K562 (cell line): Measurements from ENCODE around the gene TCL1B. TPM values are rescaled to one million over a fixed set of nuclear protein-coding genes. Genes with fewer than 3 reads are reported as not detected.

Source experiments
- ATAC-seq: fragments of 200-7000 bp; cut with Tn5 transposase; 3 replicates; pipeline ENCODE4 v1.9.1; 2020; ENCODE audit warnings: moderate library complexity
- BruUV-seq: library from RNA; stranded (reverse); fragments of 400-500 nt; replicated peaks from 2 replicates; lab custom pipeline; 2021; lab: Mats Ljungman, UMichigan
- CTCF ChIA-PET: fragments of 300-600 bp; formaldehyde crosslinking; extraction: SDS; loops from one replicate; lab custom pipeline; 2021; ENCODE audit warnings: low intra/inter-chr PET ratio; lab: Yijun Ruan, JAX
- POLR2A ChIA-PET: fragments of 300-600, 350-650 bp; sonication (Branson Sonifier 250); formaldehyde crosslinking; extraction: SDS; loops from one replicate; lab custom pipeline; 2021; ENCODE audit warnings: antibody characterized with exemption, inconsistent platforms; lab: Yijun Ruan, JAX
- DNase-seq, 4 experiments: peaks; one replicate each; pipeline versions ENCODE4 v3.0.0 to v3.0.0-alpha.2; 2011 to 2018; ENCODE audit warnings: low spot score in 3 of 4, mixed read lengths in 3 of 4; ENCODE audit errors: extremely low read depth in 1 of 4
- FAIRE-seq: peaks from 2 replicates; lab custom pipeline; 2011; peaks lifted over from hg19 to GRCh38; lab: Jason Lieb, UNC
- H2AFZ ChIP-seq: 2 replicates; pipeline ENCODE4 v1.6.0; 2011; ENCODE audit warnings: low read depth, low read length, control low read depth, inconsistent platforms
- H3K27ac ChIP-seq: fragments of 200-600 bp; 3 replicates; pipeline ENCODE4 v1.8.0; 2011; ENCODE audit warnings: low read depth, mild to moderate bottlenecking, control low read depth, inconsistent platforms, low read length, moderate library complexity, mixed read lengths; ENCODE audit errors: extremely low read depth
- H3K27me3 ChIP-seq, 2 experiments: fragments of 300-600 bp in 1 of 2; 2 replicates in 1 of 2; 3 replicates in 1 of 2; pipeline versions ENCODE4 v1.6.0 to v1.8.0; 2011; ENCODE audit warnings: inconsistent platforms in 2 of 2, low read length in 2 of 2, mild to moderate bottlenecking in 1 of 2, mixed read lengths in 1 of 2, moderate library complexity in 1 of 2; ENCODE audit not compliant: control insufficient read depth in 2 of 2, insufficient read depth in 2 of 2
- H3K36me3 ChIP-seq: fragments of 300-600 bp; 3 replicates; pipeline ENCODE4 v1.8.0; 2011; ENCODE audit warnings: mild to moderate bottlenecking, low read length, inconsistent platforms; ENCODE audit not compliant: control insufficient read depth, insufficient read depth
- H3K4me1 ChIP-seq, 2 experiments: fragments of 200-600 bp in 1 of 2; replicated peaks in 1 of 2; 2 replicates in 1 of 2; 3 replicates in 1 of 2; pipeline versions ENCODE4 v1.5.1 to v1.8.0; 2011; ENCODE audit warnings: inconsistent platforms in 2 of 2, low read length in 2 of 2, mild to moderate bottlenecking in 1 of 2, mixed read lengths in 1 of 2, moderate library complexity in 1 of 2; ENCODE audit not compliant: control insufficient read depth in 2 of 2, insufficient read depth in 2 of 2
- H3K4me2 ChIP-seq: 2 replicates; pipeline ENCODE4 v1.6.1; 2011; ENCODE audit warnings: low read length, control low read depth, inconsistent platforms, mixed read lengths; ENCODE audit not compliant: insufficient read depth
- H3K4me3 ChIP-seq: fragments of 200-600 bp; sonication (generic), shearing (Covaris generic); 2 replicates; pipeline ENCODE4 v1.5.1; 2016; ENCODE audit warnings: control low read depth, inconsistent platforms
- H3K79me2 ChIP-seq: fragments of 200-600 bp; 3 replicates; pipeline ENCODE4 v1.8.0; 2011; ENCODE audit warnings: low read length, inconsistent platforms; ENCODE audit not compliant: control insufficient read depth, insufficient read depth
- H3K9ac ChIP-seq, 2 experiments: 2 replicates each; pipeline versions ENCODE4 v1.6.0 to v1.6.1; 2011; ENCODE audit warnings: low read depth in 2 of 2, low read length in 2 of 2, control low read depth in 1 of 2, inconsistent platforms in 1 of 2, mild to moderate bottlenecking in 1 of 2, mixed read lengths in 1 of 2; ENCODE audit not compliant: insufficient read depth in 1 of 2
- H3K9me1 ChIP-seq: one replicate; pipeline ENCODE4 v1.6.0; 2011; ENCODE audit warnings: inconsistent platforms, mild to moderate bottlenecking, low read length, moderate library complexity; ENCODE audit not compliant: control insufficient read depth, insufficient read depth
- H3K9me3 ChIP-seq: replicated peaks from 2 replicates; pipeline ENCODE4 v1.5.1; 2011; ENCODE audit warnings: low read depth, low read length, inconsistent platforms; ENCODE audit not compliant: control insufficient read depth, insufficient read depth
- H4K20me1 ChIP-seq: replicated peaks from 2 replicates; pipeline ENCODE4 v1.6.1; 2011; ENCODE audit warnings: low read length, inconsistent platforms, mixed read lengths; ENCODE audit not compliant: control insufficient read depth, insufficient read depth
- EHMT2 ChIP-seq: fragments of 450-650 bp; IDR thresholded peaks from 2 replicates; pipeline ENCODE4 v1.6.1; 2018; ENCODE audit warnings: antibody characterized with exemption
- FOS ChIP-seq: IDR thresholded peaks from 3 replicates; pipeline ENCODE4 v1.6.1; 2011; ENCODE audit not compliant: insufficient read length; ENCODE audit errors: extremely low read depth
- HNRNPUL1 ChIP-seq: fragments of 200-400 bp; formaldehyde crosslinking; IDR thresholded peaks from 2 replicates; pipeline ENCODE4 v1.6.1; 2017; ENCODE audit warnings: low read length
- MAFK ChIP-seq: IDR thresholded peaks from 2 replicates; pipeline ENCODE4 v1.6.1; 2011; ENCODE audit warnings: low read length, improper control_type of control experiment
- PPARD ChIP-seq: fragments of 250-450 bp; sonication (Bioruptor Pico); IDR thresholded peaks from 2 replicates; pipeline ENCODE4 v1.8.0; 2022; ENCODE audit warnings: inconsistent platforms, mild to moderate bottlenecking, moderate library complexity
- RAD51 ChIP-seq: fragments of 450-650 bp; IDR thresholded peaks from 2 replicates; pipeline ENCODE4 v1.7.1; 2016; ENCODE audit warnings: low read depth, mild to moderate bottlenecking, borderline replicate concordance
- SIN3A ChIP-seq, 2 experiments: fragments of 150-350 bp in 1 of 2; IDR thresholded peaks; 2 replicates each; pipeline ENCODE4 v1.6.1; 2011 to 2016; ENCODE audit warnings: borderline replicate concordance in 2 of 2, low read depth in 2 of 2, low read length in 2 of 2, mild to moderate bottlenecking in 2 of 2, moderate library complexity in 2 of 2; ENCODE audit not compliant: control insufficient read depth in 1 of 2
- TAF1 ChIP-seq: IDR thresholded peaks from 2 replicates; pipeline ENCODE4 v1.6.1; 2011; ENCODE audit warnings: mild to moderate bottlenecking, low read length, moderate library complexity; ENCODE audit not compliant: insufficient read depth, control insufficient read depth, severe bottlenecking; ENCODE audit errors: extremely low read depth
- THRB ChIP-seq: fragments of 450-650 bp; formaldehyde crosslinking; conservative IDR thresholded peaks from 2 replicates; pipeline ENCODE4 v1.4.0; 2022; ENCODE audit warnings: mild to moderate bottlenecking, missing genetic modification characterization
- ZFP1 ChIP-seq: fragments of 450-650 bp; formaldehyde crosslinking; IDR thresholded peaks from 2 replicates; pipeline ENCODE4 v1.4.0; 2020; ENCODE audit warnings: mild to moderate bottlenecking, mixed read lengths
- ZNF174 ChIP-seq: fragments of 250-450 bp; sonication (Bioruptor Pico); IDR thresholded peaks from 2 replicates; pipeline ENCODE4 v1.4.0; 2020; ENCODE audit warnings: mild to moderate bottlenecking
- ZNF316 ChIP-seq: fragments of 450-650 bp; IDR thresholded peaks from 2 replicates; pipeline ENCODE4 v1.6.1; 2016
- ZNF766 ChIP-seq: fragments of 200-800 bp; sonication (Bioruptor generic); conservative IDR thresholded peaks from 2 replicates; pipeline ENCODE4 v1.6.1; 2016; ENCODE audit warnings: missing genetic modification characterization, missing compliant biosample characterization
- WGBS: fragments of 100-300 bp; shearing (Covaris generic); methylation state at CpG from one replicate; pipeline ENCODE4 v1.1.6; 2016; ENCODE audit warnings: low coverage, mixed read lengths; ENCODE audit not compliant: insufficient coverage; ENCODE audit errors: missing lambda C conversion rate; 5-methylcytosine and 5-hydroxymethylcytosine counted together
- in situ Hi-C: fragments of 300-500 bp; cut with MboI; formaldehyde crosslinking; loops from 4 replicates; pipeline ENCODE4 v1.15.0; 2018; ENCODE audit warnings: inconsistent platforms, mixed read lengths
- intact Hi-C: fragments of 100-400 bp; cut with micrococcal nuclease; formaldehyde crosslinking; loops from 2 replicates; pipeline ENCODE4 v1.14.2; 2022
- polyA plus RNA-seq, 8 experiments: library from polyadenylated mRNA; depleted of rRNA in 4 of 8; stranded (reverse) in 5 of 8; unstranded in 3 of 8; fragments of >200 nt; fragmentation: Nextera tagmentation in 2 of 8; fragmentation: Illumina TruSeq in 1 of 8; extraction: Ambion mirVana in 2 of 8; extraction: Trizol in 1 of 8; gene quantifications; 2 replicates each; pipeline versions ENCODE4 v1.2.1 to v1.2.3, GENCODE V29; 2011 to 2014; ENCODE audit warnings: inconsistent platforms in 1 of 8, missing spikeins in 1 of 8
- total RNA-seq, 7 experiments: library from RNA; depleted of rRNA in 6 of 7; stranded (reverse); fragments of >200 nt in 6 of 7; fragmentation: Illumina TruSeq in 2 of 7; extraction: Trizol in 2 of 7; gene quantifications; 2 replicates each; pipeline versions ENCODE4 v1.2.1 to v1.2.3, GENCODE V29; 2011 to 2021; ENCODE audit warnings: low replicate concordance in 1 of 7
- TF ChIP-seq, protein P1 (sequence below): fragments of 450-650 bp; formaldehyde crosslinking; IDR thresholded peaks from 2 replicates; pipeline ENCODE4 v1.4.0; 2020; ENCODE audit warnings: mild to moderate bottlenecking, mixed read lengths
- TF ChIP-seq, protein P2 (sequence below): fragments of 250-450 bp; sonication (Bioruptor Pico); IDR thresholded peaks from 2 replicates; pipeline ENCODE4 v1.5.0; 2020; ENCODE audit warnings: mild to moderate bottlenecking, borderline replicate concordance
- TF ChIP-seq, protein P3 (sequence below): IDR thresholded peaks from 2 replicates; pipeline ENCODE4 v1.6.1; 2011; ENCODE audit not compliant: insufficient read length; ENCODE audit errors: extremely low read depth

Gene TCL1B
- total and polyA plus RNA-seq, 9 of the 15 experiments (the other 6 are each of a cell fraction or from before 2014, with no cell fraction given), result not detected

DNA sequence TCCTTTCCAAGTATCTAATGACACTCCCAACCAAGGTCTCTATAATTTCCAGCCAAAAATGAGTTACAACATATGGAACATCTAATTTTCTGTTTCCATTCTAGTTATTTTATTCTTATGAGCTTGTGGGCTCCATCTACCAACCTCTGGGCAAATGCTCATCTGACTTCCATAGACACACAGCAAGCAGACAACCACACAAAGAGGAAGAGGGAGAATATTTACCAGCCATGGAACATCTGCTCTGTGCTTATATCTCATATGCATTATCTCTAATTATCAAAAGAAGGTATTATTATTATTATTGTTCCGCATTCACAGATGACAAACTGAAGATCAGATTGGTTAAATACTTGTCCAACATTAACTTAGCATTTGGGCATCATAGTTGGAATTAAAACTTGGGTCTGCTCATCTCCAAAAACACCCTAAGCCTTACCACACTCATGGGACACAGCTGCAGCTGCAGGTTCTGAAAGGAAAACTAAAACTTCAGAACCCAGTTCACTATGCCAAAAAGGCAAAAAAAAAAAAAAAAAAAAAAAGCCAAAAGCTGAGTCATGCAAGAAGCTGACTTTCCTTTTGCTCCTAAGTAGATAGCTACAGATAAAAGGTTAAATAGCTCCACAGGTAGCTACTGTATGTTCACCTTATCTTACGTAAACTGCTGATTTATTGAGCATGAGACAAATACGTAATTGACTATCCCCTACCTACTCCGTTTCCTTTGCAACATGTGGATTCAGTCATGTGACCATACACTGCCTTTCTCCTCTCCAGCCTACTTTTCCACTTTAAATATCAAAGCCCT is 23.6 kb upstream of the TCL1B start:
- no peak overlapping the region for H3K4me2 ChIP-seq
- intact Hi-C loops, result no loop called here
- H4K20me1 ChIP-seq, result no peaks in the 10 kb centered on the region; the same call in 1 of the 2 replicates
- DNase-seq, result no peak
- H3K9ac ChIP-seq, result no peak overlapping the region
- H3K36me3 ChIP-seq, result no peaks in the 10 kb centered on the region
- H3K9me1 ChIP-seq, result no peaks in the 10 kb centered on the region
- ATAC-seq, result no peak
- no peaks in the 10 kb centered on the region for H3K79me2 ChIP-seq
- H3K9me3 ChIP-seq, result no peaks in the 10 kb centered on the region
- H3K27ac ChIP-seq, result no peak overlapping the region
- BruUV-seq, result no TSS peak
- H3K4me3 ChIP-seq, result no peak overlapping the region
- POLR2A ChIA-PET, result interaction anchor here (0.6 to 0.7 kb wide), 2 partner anchors 43 to 101 kb away, joined by 3 to 4 read pairs; no protein-coding TSS in a partner anchor
- WGBS, result 0% methylated on average over 4 of the region's 4 CpGs
- H3K27me3 ChIP-seq, result peaks cover 0 to 14% of the 10 kb centered on the region in 2 experiments; a peak in 2 of 5 replicates
- no peak overlapping the region for H2AFZ ChIP-seq
- no peak for FAIRE-seq
- in situ Hi-C loops, result no loop called here
- CTCF ChIA-PET, result no interaction called here
- no peaks in the 10 kb centered on the region for H3K4me1 ChIP-seq
- TF ChIP-seq EHMT2 (no peak), MAFK (peak; percentile 19; the same call in 1 of the 2 replicates), TAF1 (no peak), ZFP1 (no peak), THRB (CRISPR knock-in tag) (no peak), PPARD (CRISPR knock-in tag) (no peak), RAD51 (0 out of 2 replicates have a peak, but pooled peaks have one; percentile 30), ZNF174 (CRISPR knock-in tag) (no peak), FOS (no peak), ZNF766 (CRISPR knock-in tag) (no peak), SIN3A (IDR thresholded peaks at IDR 0.05; ENCODE audit: borderline replicate concordance in 2 of 2, control insufficient read depth in 1 of 2, low read depth in 2 of 2, low read length in 2 of 2) (no peak), ZNF316 (peak; percentile 40; the same call in 1 of the 2 replicates), HNRNPUL1 (no peak)
- TF ChIP-seq, protein P1, sequence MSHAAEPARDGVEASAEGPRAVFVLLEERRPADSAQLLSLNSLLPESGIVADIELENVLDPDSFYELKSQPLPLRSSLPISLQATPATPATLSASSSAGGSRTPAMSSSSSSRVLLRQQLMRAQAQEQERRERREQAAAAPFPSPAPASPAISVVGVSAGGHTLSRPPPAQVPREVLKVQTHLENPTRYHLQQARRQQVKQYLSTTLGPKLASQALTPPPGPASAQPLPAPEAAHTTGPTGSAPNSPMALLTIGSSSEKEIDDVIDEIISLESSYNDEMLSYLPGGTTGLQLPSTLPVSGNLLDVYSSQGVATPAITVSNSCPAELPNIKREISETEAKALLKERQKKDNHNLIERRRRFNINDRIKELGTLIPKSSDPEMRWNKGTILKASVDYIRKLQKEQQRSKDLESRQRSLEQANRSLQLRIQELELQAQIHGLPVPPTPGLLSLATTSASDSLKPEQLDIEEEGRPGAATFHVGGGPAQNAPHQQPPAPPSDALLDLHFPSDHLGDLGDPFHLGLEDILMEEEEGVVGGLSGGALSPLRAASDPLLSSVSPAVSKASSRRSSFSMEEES (CRISPR knock-in tag), result peak; percentile 80
- TF ChIP-seq, protein P2, sequence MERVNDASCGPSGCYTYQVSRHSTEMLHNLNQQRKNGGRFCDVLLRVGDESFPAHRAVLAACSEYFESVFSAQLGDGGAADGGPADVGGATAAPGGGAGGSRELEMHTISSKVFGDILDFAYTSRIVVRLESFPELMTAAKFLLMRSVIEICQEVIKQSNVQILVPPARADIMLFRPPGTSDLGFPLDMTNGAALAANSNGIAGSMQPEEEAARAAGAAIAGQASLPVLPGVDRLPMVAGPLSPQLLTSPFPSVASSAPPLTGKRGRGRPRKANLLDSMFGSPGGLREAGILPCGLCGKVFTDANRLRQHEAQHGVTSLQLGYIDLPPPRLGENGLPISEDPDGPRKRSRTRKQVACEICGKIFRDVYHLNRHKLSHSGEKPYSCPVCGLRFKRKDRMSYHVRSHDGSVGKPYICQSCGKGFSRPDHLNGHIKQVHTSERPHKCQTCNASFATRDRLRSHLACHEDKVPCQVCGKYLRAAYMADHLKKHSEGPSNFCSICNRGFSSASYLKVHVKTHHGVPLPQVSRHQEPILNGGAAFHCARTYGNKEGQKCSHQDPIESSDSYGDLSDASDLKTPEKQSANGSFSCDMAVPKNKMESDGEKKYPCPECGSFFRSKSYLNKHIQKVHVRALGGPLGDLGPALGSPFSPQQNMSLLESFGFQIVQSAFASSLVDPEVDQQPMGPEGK (CRISPR knock-in tag), result no peak
- TF ChIP-seq, protein P3, sequence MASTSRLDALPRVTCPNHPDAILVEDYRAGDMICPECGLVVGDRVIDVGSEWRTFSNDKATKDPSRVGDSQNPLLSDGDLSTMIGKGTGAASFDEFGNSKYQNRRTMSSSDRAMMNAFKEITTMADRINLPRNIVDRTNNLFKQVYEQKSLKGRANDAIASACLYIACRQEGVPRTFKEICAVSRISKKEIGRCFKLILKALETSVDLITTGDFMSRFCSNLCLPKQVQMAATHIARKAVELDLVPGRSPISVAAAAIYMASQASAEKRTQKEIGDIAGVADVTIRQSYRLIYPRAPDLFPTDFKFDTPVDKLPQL, result no peak
